Prostate gland (tissue), 2 donors: Measurements from ENCODE around the gene IFT81. TPM values are rescaled to one million over a fixed set of nuclear protein-coding genes. Genes with fewer than 3 reads are reported as not detected.
"Not testable (repeated sequence)": the region's sequence is repeated elsewhere in the genome, so short reads cannot be mapped to it uniquely, and the experiment has no call there.

Source experiments
- DNase-seq: peaks from one replicate; pipeline ENCODE4 v3.0.0-alpha.2; 2019; ENCODE audit warnings: low spot score
- H3K27ac ChIP-seq, 2 donors: fragments of 200-600 bp; sonication (generic); 2 replicates each; pipeline ENCODE4 v1.5.1; 2017 to 2019
- H3K27me3 ChIP-seq: fragments of 200-600 bp; sonication (generic); replicated peaks from 2 replicates; pipeline ENCODE4 v1.5.1; 2019; ENCODE audit not compliant: insufficient read depth
- H3K36me3 ChIP-seq, 2 donors: fragments of 200-600 bp; sonication (generic); 1 replicate in 1 of 2; 2 replicates in 1 of 2; pipeline versions ENCODE4 v1.5.1 to v1.8.1; 2017 to 2019
- H3K4me1 ChIP-seq: fragments of 200-600 bp; sonication (generic); replicated peaks from 2 replicates; pipeline ENCODE4 v1.5.1; 2019
- H3K4me3 ChIP-seq, 2 donors: fragments of 200-600 bp; sonication (generic); 2 replicates each; pipeline ENCODE4 v1.5.1; 2017 to 2019
- H3K9me3 ChIP-seq: fragments of 200-600 bp; sonication (generic); 2 replicates; pipeline ENCODE4 v1.5.1; 2017
- CTCF ChIP-seq, 4 experiments: fragments of 200-600 bp in 2 of 4; fragments of 450-650 bp in 2 of 4; sonication (generic) in 2 of 4; IDR thresholded peaks; 1 replicate in 3 of 4; 2 replicates in 1 of 4; pipeline ENCODE4 v1.5.1; 2016 to 2019; ENCODE audit warnings: antibody characterized with exemption in 4 of 4, mild to moderate bottlenecking in 2 of 4, moderate library complexity in 2 of 4
- POLR2A ChIP-seq: fragments of 450-650 bp; IDR thresholded peaks from one replicate; pipeline ENCODE4 v1.6.1; 2016; ENCODE audit warnings: antibody characterized with exemption, mild to moderate bottlenecking
- POLR2AphosphoS5 ChIP-seq: sonication (generic); formaldehyde crosslinking; IDR thresholded peaks from one replicate; pipeline ENCODE4 v1.6.1; 2017; ENCODE audit warnings: antibody characterized with exemption
- WGBS: methylation state at CpG from one replicate; pipeline ENCODE4 v1.1.5; 2018; 5-methylcytosine and 5-hydroxymethylcytosine counted together
- intact Hi-C: fragments of 100-400 bp; cut with DNase I; formaldehyde crosslinking; loops from one replicate; pipeline ENCODE4 v1.14.2; 2022
- total RNA-seq, 2 donors: library from RNA; depleted of rRNA; stranded (reverse); fragments of >200 nt; gene quantifications; one replicate each; pipeline ENCODE4 v1.1.0, GENCODE V29; 2016

IFT81 gene
- total RNA-seq, 2 donors from 2014 or later = 11.2 to 16.1 TPM

GRCh38 chr12:110227138-110227537 is 103.0 kb downstream of the IFT81 start:
- WGBS = 95% methylated on average over 3 of the region's 3 CpGs

GRCh38 chr12:110228348-110228747 is 104.2 kb downstream of the IFT81 start:
- H3K4me1 ChIP-seq, H3K36me3 ChIP-seq, intact Hi-C loops, H3K9me3 ChIP-seq, H3K27me3 ChIP-seq, H3K27ac ChIP-seq, DNase-seq, H3K4me3 ChIP-seq: not testable (repeated sequence)
- 91% methylated on average over 4 of the region's 4 CpGs for WGBS

More at GRCh38 chr12:110227138-110227537, 103.0 kb downstream of the IFT81 start:
- Histone ChIP-seq H3K27me3 (no peaks in the 10 kb centered on the region), H3K36me3 (no peaks in the 10 kb centered on the region), H3K9me3 (no peaks in the 10 kb centered on the region), H3K27ac (no peak overlapping the region), H3K4me1 (peaks cover 6% of the 10 kb centered on the region), H3K4me3 (no peak overlapping the region)
- DNase-seq = no peak
- intact Hi-C loops = no loop called here
- TF ChIP-seq CTCF (IDR thresholded peaks at IDR 0.05) (no peak), POLR2A (no peak), POLR2AphosphoS5 (no peak)

GRCh38 chr12:110228756-110229155 is 104.6 kb downstream of the IFT81 start:
- 65% methylated on average over 1 of the region's 1 CpG for WGBS
- TF ChIP-seq POLR2AphosphoS5 (no peak), POLR2A (no peak), CTCF (IDR thresholded peaks at IDR 0.05) (no peak)

GRCh38 chr12:110229409-110229808 is 105.3 kb downstream of the IFT81 start:
- WGBS = 94% methylated on average over 4 of the region's 4 CpGs
- DNase-seq = no peak
- no peak overlapping the region for H3K27ac ChIP-seq
- H3K4me3 ChIP-seq = no peak overlapping the region
- no peaks in the 10 kb centered on the region for H3K9me3 ChIP-seq
- H3K36me3 ChIP-seq = no peaks in the 10 kb centered on the region
- no peaks in the 10 kb centered on the region for H3K4me1 ChIP-seq
- no peak for TF ChIP-seq POLR2A
- TF ChIP-seq POLR2AphosphoS5 = no peak
- no peak for TF ChIP-seq CTCF (IDR thresholded peaks at IDR 0.05)
- no peaks in the 10 kb centered on the region for H3K27me3 ChIP-seq
- intact Hi-C loops = no loop called here

More at GRCh38 chr12:110228756-110229155, 104.6 kb downstream of the IFT81 start:
- no peaks in the 10 kb centered on the region for H3K36me3 ChIP-seq
- intact Hi-C loops = no loop called here
- H3K9me3 ChIP-seq = no peaks in the 10 kb centered on the region
- H3K27ac ChIP-seq = no peak overlapping the region
- no peaks in the 10 kb centered on the region for H3K27me3 ChIP-seq
- H3K4me3 ChIP-seq = no peak overlapping the region
- peaks cover 4% of the 10 kb centered on the region for H3K4me1 ChIP-seq
- DNase-seq = no peak

- WGBS = 46% methylated on average over 1 of the region's 1 CpG
- intact Hi-C loops = no loop called here
- TF ChIP-seq POLR2AphosphoS5 (no peak), CTCF (IDR thresholded peaks at IDR 0.05) (no peak), POLR2A (no peak)
- no peaks in the 10 kb centered on the region for H3K27me3 ChIP-seq
- no peak overlapping the region for H3K4me3 ChIP-seq
- no peaks in the 10 kb centered on the region for H3K9me3 ChIP-seq
- no peak for DNase-seq
- H3K36me3 ChIP-seq = no peaks in the 10 kb centered on the region
- peak overlapping the region; percentile 1 to 36 for H3K27ac ChIP-seq
- H3K4me1 ChIP-seq = no peaks in the 10 kb centered on the region
Measured at GRCh38 chr12:110230655-110231054, 106.5 kb downstream of the IFT81 start.
